Lung (tissue), 12 donors: ENCODE measurements around the gene ABCD3. TPM values are rescaled to one million over a fixed set of nuclear protein-coding genes. Genes with fewer than 3 reads are reported as not detected.
A peak's percentile ranks its signal among the peaks of the same experiment; 100 is the strongest.
"Not testable (repeated sequence)": the region's sequence is repeated elsewhere in the genome, so short reads cannot be mapped to it uniquely, and the experiment has no call there.

Source experiments
- ATAC-seq: fragments of 200-7000 bp; cut with Tn5 transposase; one replicate; pipeline ENCODE4 v1.9.1; 2020; ENCODE audit warnings: moderate number of reproducible peaks; ENCODE audit not compliant: insufficient read depth, low FRiP score
- DNase-seq, 3 donors: peaks; one replicate each; pipeline ENCODE4 v3.0.0-alpha.2; 2013 to 2017
- H3K27ac ChIP-seq, 2 donors: one replicate each; pipeline ENCODE4 v1.5.1; 2013; ENCODE audit warnings: mild to moderate bottlenecking in 2 of 2, moderate library complexity in 2 of 2, control low read depth in 1 of 2, inconsistent platforms in 1 of 2, low read depth in 1 of 2, low read length in 1 of 2
- H3K27me3 ChIP-seq, 3 donors: one replicate each; pipeline ENCODE4 v1.5.1; 2013; ENCODE audit warnings: low read length in 2 of 3; ENCODE audit not compliant: control insufficient read depth in 3 of 3, insufficient read depth in 3 of 3
- H3K36me3 ChIP-seq, 4 donors: one replicate each; pipeline ENCODE4 v1.5.1; 2013; ENCODE audit warnings: low read length in 4 of 4, mild to moderate bottlenecking in 1 of 4, moderate library complexity in 1 of 4; ENCODE audit not compliant: control insufficient read depth in 4 of 4, insufficient read depth in 4 of 4
- H3K4me1 ChIP-seq, 5 donors: one replicate each; pipeline ENCODE4 v1.5.1; 2013; ENCODE audit warnings: low read length in 5 of 5, mild to moderate bottlenecking in 2 of 5, moderate library complexity in 1 of 5; ENCODE audit not compliant: control insufficient read depth in 5 of 5, insufficient read depth in 5 of 5
- H3K4me3 ChIP-seq: one replicate; pipeline ENCODE4 v1.5.1; 2013; ENCODE audit warnings: mild to moderate bottlenecking, control low read depth, moderate library complexity
- H3K9ac ChIP-seq, 2 donors: one replicate each; pipeline ENCODE4 v1.5.1; 2013; ENCODE audit warnings: low read length in 2 of 2, control low read depth in 1 of 2; ENCODE audit not compliant: insufficient read depth in 1 of 2
- H3K9me3 ChIP-seq, 4 donors: one replicate each; pipeline ENCODE4 v1.5.1; 2013; ENCODE audit warnings: low read length in 3 of 4, mild to moderate bottlenecking in 1 of 4, moderate library complexity in 1 of 4; ENCODE audit not compliant: control insufficient read depth in 4 of 4, insufficient read depth in 3 of 4
- WGBS, 2 donors: extraction: QIAGEN DNeasy Blood & Tissue Kit; methylation state at CpG; one replicate each; pipeline ENCODE4 v1.1.7; 2013; 5-methylcytosine and 5-hydroxymethylcytosine counted together
- polyA plus RNA-seq, 2 donors: library from polyadenylated mRNA; stranded (reverse); fragments of 200-250 nt; gene quantifications; one replicate each; pipeline ENCODE4 v1.2.1, GENCODE V29; 2013
- total RNA-seq, 2 donors: library from RNA; depleted of rRNA in 1 of 2; stranded (reverse); fragments of >200 nt in 1 of 2; gene quantifications; one replicate each; pipeline ENCODE4 v1.2.1, GENCODE V29; 2014 to 2021
- TF ChIP-seq, protein P1 (sequence below): IDR thresholded peaks from 2 replicates; pipeline ENCODE4 v1.5.1; 2012; ENCODE audit warnings: mild to moderate bottlenecking; ENCODE audit errors: control extremely low read depth, extremely low read depth
- donor health status: control.
- donor health status: control.
- donor health status: Bipolar disorder and iron deficiency.
- donor health status: healthy.
- donor health status: DM: yes; HTN: yes; CAD: no.

The ABCD3 gene
- total and polyA plus RNA-seq, 4 donors = 28.5 to 80.7 (median 43.8) TPM

- Histone ChIP-seq H3K36me3 (no peaks in the 10 kb centered on the region), H3K9me3 (no peaks in the 10 kb centered on the region), H3K27me3 (no peaks in the 10 kb centered on the region), H3K4me1 (peaks cover 4 to 29% (median 11%) of the 10 kb centered on the region in 5 donors), H3K4me3 (peak overlapping the region; percentile 95), H3K27ac (peak overlapping the region; percentile 92 to 98), H3K9ac (peak overlapping the region; percentile 79 to 83)
- 4% methylated on average over 52 of the region's 52 CpGs for WGBS, 2 donors
- ATAC-seq (peak; percentile 21), DNase-seq (peak; percentile 59 to 71 (median 63))
- TF ChIP-seq, protein P1, sequence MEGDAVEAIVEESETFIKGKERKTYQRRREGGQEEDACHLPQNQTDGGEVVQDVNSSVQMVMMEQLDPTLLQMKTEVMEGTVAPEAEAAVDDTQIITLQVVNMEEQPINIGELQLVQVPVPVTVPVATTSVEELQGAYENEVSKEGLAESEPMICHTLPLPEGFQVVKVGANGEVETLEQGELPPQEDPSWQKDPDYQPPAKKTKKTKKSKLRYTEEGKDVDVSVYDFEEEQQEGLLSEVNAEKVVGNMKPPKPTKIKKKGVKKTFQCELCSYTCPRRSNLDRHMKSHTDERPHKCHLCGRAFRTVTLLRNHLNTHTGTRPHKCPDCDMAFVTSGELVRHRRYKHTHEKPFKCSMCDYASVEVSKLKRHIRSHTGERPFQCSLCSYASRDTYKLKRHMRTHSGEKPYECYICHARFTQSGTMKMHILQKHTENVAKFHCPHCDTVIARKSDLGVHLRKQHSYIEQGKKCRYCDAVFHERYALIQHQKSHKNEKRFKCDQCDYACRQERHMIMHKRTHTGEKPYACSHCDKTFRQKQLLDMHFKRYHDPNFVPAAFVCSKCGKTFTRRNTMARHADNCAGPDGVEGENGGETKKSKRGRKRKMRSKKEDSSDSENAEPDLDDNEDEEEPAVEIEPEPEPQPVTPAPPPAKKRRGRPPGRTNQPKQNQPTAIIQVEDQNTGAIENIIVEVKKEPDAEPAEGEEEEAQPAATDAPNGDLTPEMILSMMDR = no peak
Measured at GRCh38 chr1:94418664-94419655, 771 bp downstream of the ABCD3 start.

GRCh38 chr1:94422115-94422820, 4.1 kb downstream of the ABCD3 start:
- ATAC-seq = no peak
- Histone ChIP-seq H3K27ac (peak overlapping the region in 1 of 2 donors; percentile 22), H3K9ac (no peak overlapping the region), H3K4me1 (peaks cover 3 to 27% (median 5%) of the 10 kb centered on the region in 5 donors), H3K36me3 (no peaks in the 10 kb centered on the region), H3K27me3 (no peaks in the 10 kb centered on the region), H3K4me3 (no peak overlapping the region), H3K9me3 (no peaks in the 10 kb centered on the region)
- WGBS, 2 donors = 87 to 88% methylated on average over 8 of the region's 8 CpGs
- TF ChIP-seq, protein P1 = no peak
- no peak for DNase-seq

DNA sequence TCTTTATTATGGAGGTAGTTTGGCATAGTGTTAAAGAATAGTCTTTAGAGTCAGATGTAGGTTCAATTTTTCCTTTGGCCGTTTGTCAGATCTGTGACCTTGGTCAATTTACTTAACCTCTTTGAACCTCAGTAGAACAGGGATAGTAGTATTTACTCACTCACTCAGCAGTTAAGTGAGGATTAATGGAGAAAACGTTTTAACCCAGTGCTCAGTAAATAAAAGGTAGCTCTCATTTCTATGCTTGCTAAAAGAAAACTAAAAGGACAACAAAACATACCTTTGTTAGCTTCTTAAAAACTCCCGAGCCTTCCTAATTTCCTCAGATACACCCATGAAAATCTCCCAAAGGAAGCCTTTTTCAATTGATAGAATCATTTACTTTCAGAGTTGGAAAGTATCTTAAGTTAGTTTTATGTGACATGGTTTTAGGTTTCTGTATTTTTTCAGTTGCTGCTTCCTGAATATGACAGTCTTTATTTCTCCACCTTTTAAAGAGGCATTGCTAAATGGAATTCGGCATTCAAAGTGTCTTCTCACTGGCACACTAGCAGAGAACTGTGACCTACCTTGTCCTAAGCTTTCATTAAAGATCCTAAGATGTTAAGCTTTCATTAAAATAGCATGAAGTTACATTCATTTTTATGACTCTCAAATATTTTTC, 7.8 kb downstream of the ABCD3 start:
- peaks cover 0 to 28% (median 5%) of the 10 kb centered on the region in 5 donors for H3K4me1 ChIP-seq
- 22 to 26% methylated on average over 4 of the region's 4 CpGs for WGBS, 2 donors

GRCh38 chr1:94426485-94426870, 8.3 kb downstream of the ABCD3 start:
- not testable (repeated sequence) for H3K36me3 ChIP-seq, DNase-seq, ATAC-seq, H3K4me3 ChIP-seq, H3K9me3 ChIP-seq, H3K27ac ChIP-seq, H3K9ac ChIP-seq, H3K27me3 ChIP-seq
- WGBS, 2 donors = 75% methylated on average over 9 of the region's 9 CpGs
- peaks cover 0 to 28% (median 5%) of the 10 kb centered on the region in 5 donors for H3K4me1 ChIP-seq

More for the DNA sequence above, 7.8 kb downstream of the ABCD3 start:
- TF ChIP-seq, protein P1 = no peak
- H3K4me3 ChIP-seq = no peak overlapping the region
- no peaks in the 10 kb centered on the region for H3K36me3 ChIP-seq
- peak; percentile 32 for ATAC-seq
- peak overlapping the region in 1 of 2 donors; percentile 13 for H3K9ac ChIP-seq
- no peak for DNase-seq
- H3K27me3 ChIP-seq = no peaks in the 10 kb centered on the region
- H3K9me3 ChIP-seq = no peaks in the 10 kb centered on the region
- H3K27ac ChIP-seq = no peak overlapping the region
